NCI-H748 (cell line): ENCODE data around the gene FAM83D.

Experiments
- DNase-seq: peaks from one replicate; lab custom pipeline; 2025; ENCODE audit not compliant: unreplicated experiment; lab: John Stamatoyannopoulos, UW

The FAM83D gene

GRCh38 chr20:38926142-38926933 lies at the start of gene FAM83D:
Gene FAM83D (plus strand): TSS chr20:38926417. CDS start chr20:38926443, 26 bp downstream.
- DNase-seq, result peak; percentile 99

- no peak for DNase-seq
These were observed 48.7 kb upstream of the FAM83D start for GRCh38 chr20:38877483-38877882.

GRCh38 chr20:38878866-38879265 lies 47.4 kb upstream of the FAM83D start:
- no peak for DNase-seq

- DNase-seq, result no peak
These were observed 45.1 kb upstream of the FAM83D start for GRCh38 chr20:38880952-38881735.

- no peak for DNase-seq
These were observed 44.3 kb upstream of the FAM83D start for GRCh38 chr20:38881806-38882440.

GRCh38 chr20:38882600-38882999 lies 43.6 kb upstream of the FAM83D start:
- DNase-seq, result no peak

GRCh38 chr20:38883081-38883980 lies 42.9 kb upstream of the FAM83D start:
- DNase-seq, result no peak

GRCh38 chr20:38883981-38884733 lies 42.1 kb upstream of the FAM83D start:
- no peak for DNase-seq

- DNase-seq, result no peak
These were observed 40.9 kb upstream of the FAM83D start for GRCh38 chr20:38885357-38885756.

- DNase-seq, result no peak
These were observed 38.0 kb upstream of the FAM83D start for GRCh38 chr20:38888059-38888831.

GRCh38 chr20:38889050-38889449 lies 37.2 kb upstream of the FAM83D start:
- no peak for DNase-seq

- DNase-seq, result no peak
These were observed 36.3 kb upstream of the FAM83D start for GRCh38 chr20:38889792-38890496.

GRCh38 chr20:38890497-38890818 lies 35.8 kb upstream of the FAM83D start:
- no peak for DNase-seq

GRCh38 chr20:38892091-38892981 lies 33.9 kb upstream of the FAM83D start:
- no peak for DNase-seq

- peak; percentile 46 for DNase-seq
These were observed 33.1 kb upstream of the FAM83D start for GRCh38 chr20:38893056-38893564.

- peak; percentile 74 for DNase-seq
These were observed 32.6 kb upstream of the FAM83D start for GRCh38 chr20:38893565-38894090.

GRCh38 chr20:38894091-38894847 lies 31.9 kb upstream of the FAM83D start:
- DNase-seq, result peak; percentile 51
